ENCODE measurements around the gene CSAD. TPM values are rescaled to one million over a fixed set of nuclear protein-coding genes. Genes with fewer than 3 reads are reported as not detected.

Gene CSAD
- total RNA-seq, 2 experiments from 2014 or later: 25.8 to 26.9 TPM

GRCh38 chr12:53217051-53217930 is 36.6 kb upstream of the CSAD start:
- Histone ChIP-seq H3K79me2 (ENCODE audit: insufficient read depth, low read depth, low read length) (no peaks in the 10 kb centered on the region), H3K4me2 (ENCODE audit: low read length) (peak overlapping the region; percentile 96), H3K27ac (ENCODE audit: low read depth, low read length, poor library complexity, severe bottlenecking) (no peak overlapping the region), H3K9me2 (ENCODE audit: insufficient read depth, low read length) (no peaks in the 10 kb centered on the region), H2AFZ (ENCODE audit: low read length) (no peak overlapping the region), H3K4me1 (ENCODE audit: insufficient read depth, low read length, poor library complexity, severe bottlenecking) (peaks cover 80% of the 10 kb centered on the region), H3K4me3 (ENCODE audit: low read depth, low read length, poor library complexity, severe bottlenecking) (no peak overlapping the region), H3K9me3 (ENCODE audit: low read length) (no peaks in the 10 kb centered on the region), H4K20me1 (ENCODE audit: insufficient read depth, low read length) (no peaks in the 10 kb centered on the region), H3K36me3 (ENCODE audit: insufficient read depth, low read length) (peaks cover 5% of the 10 kb centered on the region; the same call in 1 of the 2 replicates)
- ChIA-PET POLR2A (interaction anchor here (0.6 to 6.2 kb wide), 8 partner anchors 10 to 78 kb away, joined by 3 to 41 read pairs (median 3); partner anchors contain the start of genes ESPL1, ITGB7 and PFDN5), CTCF (ENCODE audit: unreplicated experiment) (interaction anchor here (1.5 kb wide), 1 partner anchor 50 kb away, joined by 4 read pairs; the partner anchor contains the start of gene ESPL1)
- no peak for DNase-seq (ENCODE audit: low spot score)
- intact Hi-C loops (cut with micrococcal nuclease; ENCODE audit: unreplicated experiment): no loop called here
- BruUV-seq (replicated peaks): no TSS peak
- no peak for TF ChIP-seq CTCF (conservative IDR thresholded peaks at IDR 0.05; ENCODE audit: low read length)
- TF ChIP-seq EZH2phosphoT487 (IDR thresholded peaks at IDR 0.05; ENCODE audit: borderline replicate concordance, low read depth, low read length): no peak

- peaks cover 9% of the 10 kb centered on the region; the same call in 1 of the 2 replicates for H3K36me3 ChIP-seq (ENCODE audit: insufficient read depth, low read length)
- intact Hi-C loops (cut with micrococcal nuclease; ENCODE audit: unreplicated experiment): no loop called here
These were observed 34.8 kb upstream of the CSAD start for GRCh38 chr12:53215497-53215896.

More at GRCh38 chr12:53215497-53215896, 34.8 kb upstream of the CSAD start:
- CTCF ChIA-PET (ENCODE audit: unreplicated experiment): interaction anchor here (1.5 to 6.0 kb wide), 3 partner anchors 53 to 106 kb away, joined by 3 to 80 read pairs (median 4); partner anchors contain the start of genes AAAS and ESPL1
- no peak overlapping the region for H3K27ac ChIP-seq (ENCODE audit: low read depth, low read length, poor library complexity, severe bottlenecking)
- peaks cover 86% of the 10 kb centered on the region for H3K4me1 ChIP-seq (ENCODE audit: insufficient read depth, low read length, poor library complexity, severe bottlenecking)
- DNase-seq (ENCODE audit: low spot score): no peak
- H4K20me1 ChIP-seq (ENCODE audit: insufficient read depth, low read length): no peaks in the 10 kb centered on the region
- no peak overlapping the region for H2AFZ ChIP-seq (ENCODE audit: low read length)
- POLR2A ChIA-PET: interaction anchor here (0.9 to 6.2 kb wide), 4 partner anchors 28 to 66 kb away, joined by 3 to 41 read pairs (median 5); partner anchors contain the start of gene ESPL1
- no peaks in the 10 kb centered on the region for H3K9me2 ChIP-seq (ENCODE audit: insufficient read depth, low read length)
- no peaks in the 10 kb centered on the region for H3K79me2 ChIP-seq (ENCODE audit: insufficient read depth, low read depth, low read length)
- H3K9me3 ChIP-seq (ENCODE audit: low read length): no peaks in the 10 kb centered on the region
- TF ChIP-seq EZH2phosphoT487 (IDR thresholded peaks at IDR 0.05; ENCODE audit: borderline replicate concordance, low read depth, low read length): no peak
- no peak for TF ChIP-seq CTCF (conservative IDR thresholded peaks at IDR 0.05; ENCODE audit: low read length)
- H3K4me3 ChIP-seq (ENCODE audit: low read depth, low read length, poor library complexity, severe bottlenecking): no peak overlapping the region
- H3K4me2 ChIP-seq (ENCODE audit: low read length): peak overlapping the region; percentile 96; the same call in 1 of the 2 replicates
- no TSS peak for BruUV-seq (replicated peaks)

All from OCI-LY7 (cell line).